A673 (cell line): ENCODE data around the gene KCNB1. TPM values are rescaled to one million over a fixed set of nuclear protein-coding genes. Genes with fewer than 3 reads are reported as not detected.
A peak's percentile ranks its signal among the peaks of the same experiment; 100 is the strongest.

Experiments used
- BruUV-seq: library from RNA; stranded (reverse); fragments of 400-500 nt; replicated peaks from 2 replicates; lab custom pipeline; 2021; lab: Mats Ljungman, UMichigan
- CTCF ChIA-PET: fragments of 300-600 bp; sonication (Branson Sonifier 250); formaldehyde crosslinking; loops from one replicate; lab custom pipeline; 2022; ENCODE audit warnings: antibody characterized with exemption; lab: Charles Lee
- POLR2A ChIA-PET: fragments of 300-600 bp; sonication (Branson Sonifier 250); formaldehyde crosslinking; loops from one replicate; lab custom pipeline; 2022; ENCODE audit warnings: antibody characterized with exemption; ENCODE audit not compliant: low non-redundant PET; lab: Charles Lee
- DNase-seq: peaks from one replicate; pipeline ENCODE4 v3.0.0-alpha.2; 2015; ENCODE audit warnings: low spot score
- H3K27ac ChIP-seq: fragments of 200-600 bp; sonication (generic); 2 replicates; pipeline ENCODE4 v1.5.1; 2016; ENCODE audit warnings: mixed run types, low read depth, mild to moderate bottlenecking, mixed read lengths, antibody characterized with exemption, low read length; ENCODE audit not compliant: poor library complexity, severe bottlenecking
- H3K27me3 ChIP-seq: fragments of 200-600 bp; sonication (generic); replicated peaks from 2 replicates; pipeline ENCODE4 v1.6.1; 2017; ENCODE audit warnings: mixed run types, low read depth, mild to moderate bottlenecking, mixed read lengths, antibody characterized with exemption, low read length; ENCODE audit not compliant: insufficient read depth, poor library complexity
- H3K36me3 ChIP-seq: fragments of 200-600 bp; sonication (generic); 2 replicates; pipeline ENCODE4 v1.6.1; 2016; ENCODE audit warnings: mixed run types, mild to moderate bottlenecking, mixed read lengths, antibody characterized with exemption, low read length; ENCODE audit not compliant: insufficient read depth, poor library complexity, severe bottlenecking
- H3K4me1 ChIP-seq: fragments of 200-600 bp; sonication (generic); 2 replicates; pipeline ENCODE4 v1.6.1; 2017; ENCODE audit warnings: mixed run types, mild to moderate bottlenecking, mixed read lengths, antibody characterized with exemption, low read length; ENCODE audit not compliant: insufficient read depth, poor library complexity, severe bottlenecking
- H3K4me3 ChIP-seq: fragments of 200-600 bp; sonication (generic); 2 replicates; pipeline ENCODE4 v1.5.1; 2016; ENCODE audit warnings: low read depth, mixed run types, mild to moderate bottlenecking, mixed read lengths, low read length; ENCODE audit not compliant: poor library complexity, severe bottlenecking
- H3K9me3 ChIP-seq: fragments of 200-600 bp; sonication (generic); 2 replicates; pipeline ENCODE4 v1.6.1; 2016; ENCODE audit warnings: mixed run types, low read depth, mild to moderate bottlenecking, mixed read lengths, antibody characterized with exemption, low read length; ENCODE audit not compliant: poor library complexity, severe bottlenecking
- CTCF ChIP-seq: fragments of 300-800, 200-600 bp; sonication (generic); conservative IDR thresholded peaks from 2 replicates; pipeline ENCODE4 v1.5.1; 2017; ENCODE audit warnings: low read depth, mild to moderate bottlenecking, antibody characterized with exemption, low read length, moderate library complexity, mixed read lengths
- EZH2 ChIP-seq: fragments of 200-600 bp; sonication (generic); IDR thresholded peaks from 2 replicates; pipeline ENCODE4 v1.6.1; 2017; ENCODE audit warnings: borderline replicate concordance, low read depth, mild to moderate bottlenecking, mixed read lengths, antibody characterized with exemption, low read length; ENCODE audit not compliant: poor library complexity, severe bottlenecking
- intact Hi-C: fragments of 100-400 bp; cut with micrococcal nuclease; formaldehyde crosslinking; loops from one replicate; pipeline ENCODE4 v1.10.0; 2022; ENCODE audit not compliant: unreplicated experiment
- total RNA-seq: library from RNA; stranded (reverse); gene quantifications from 2 replicates; pipeline ENCODE4 v1.2.3, GENCODE V29; 2021

KCNB1 gene
- total RNA-seq, 1 experiment from 2014 or later, result not detected

- POLR2A ChIA-PET, result no interaction called here
- Histone ChIP-seq H3K36me3 (no peaks in the 10 kb centered on the region), H3K27me3 (peaks cover 18% of the 10 kb centered on the region), H3K4me1 (no peaks in the 10 kb centered on the region), H3K27ac (no peak overlapping the region), H3K4me3 (no peak overlapping the region), H3K9me3 (no peaks in the 10 kb centered on the region)
- DNase-seq, result no peak
- TF ChIP-seq CTCF (no peak), EZH2 (no peak)
- CTCF ChIA-PET, result no interaction called here
- intact Hi-C loops, result no loop called here
- BruUV-seq, result no TSS peak
These were observed 55.6 kb downstream of the KCNB1 start for GRCh38 chr20:49426873-49427272.

GRCh38 chr20:49426395-49426794, 56.1 kb downstream of the KCNB1 start:
- no peaks in the 10 kb centered on the region for H3K4me1 ChIP-seq
- no peaks in the 10 kb centered on the region for H3K36me3 ChIP-seq
- no peak for DNase-seq
- no TSS peak for BruUV-seq
- no peak overlapping the region for H3K27ac ChIP-seq
- intact Hi-C loops, result no loop called here
- TF ChIP-seq EZH2, result no peak
- no peak for TF ChIP-seq CTCF
- POLR2A ChIA-PET, result no interaction called here
- no peak overlapping the region for H3K4me3 ChIP-seq
- peaks cover 18% of the 10 kb centered on the region for H3K27me3 ChIP-seq
- H3K9me3 ChIP-seq, result no peaks in the 10 kb centered on the region
- CTCF ChIA-PET, result no interaction called here

- H3K27ac ChIP-seq, result no peak overlapping the region
- ChIA-PET CTCF (no interaction called here), POLR2A (no interaction called here)
- H3K36me3 ChIP-seq, result no peaks in the 10 kb centered on the region
- intact Hi-C loops, result no loop called here
- H3K4me3 ChIP-seq, result no peak overlapping the region
- H3K27me3 ChIP-seq, result peaks cover 18% of the 10 kb centered on the region
- no TSS peak for BruUV-seq
- DNase-seq, result peak; percentile 9
- TF ChIP-seq CTCF, result no peak
- no peak for TF ChIP-seq EZH2
- H3K4me1 ChIP-seq, result no peaks in the 10 kb centered on the region
- H3K9me3 ChIP-seq, result no peaks in the 10 kb centered on the region
These were observed 57.9 kb downstream of the KCNB1 start for GRCh38 chr20:49424536-49424935.
